NOMO-1 treated with dmso at 0.1 percent for 144 hours (cell line): ENCODE measurements around the gene ANKLE2.
"Not testable (repeated sequence)": the region's sequence is repeated elsewhere in the genome, so short reads cannot be mapped to it uniquely, and the experiment has no call there.

Source experiments
- DNase-seq: peaks from one replicate; lab custom pipeline; 2025; ENCODE audit not compliant: unreplicated experiment; lab: John Stamatoyannopoulos, UW

The ANKLE2 gene

DNA sequence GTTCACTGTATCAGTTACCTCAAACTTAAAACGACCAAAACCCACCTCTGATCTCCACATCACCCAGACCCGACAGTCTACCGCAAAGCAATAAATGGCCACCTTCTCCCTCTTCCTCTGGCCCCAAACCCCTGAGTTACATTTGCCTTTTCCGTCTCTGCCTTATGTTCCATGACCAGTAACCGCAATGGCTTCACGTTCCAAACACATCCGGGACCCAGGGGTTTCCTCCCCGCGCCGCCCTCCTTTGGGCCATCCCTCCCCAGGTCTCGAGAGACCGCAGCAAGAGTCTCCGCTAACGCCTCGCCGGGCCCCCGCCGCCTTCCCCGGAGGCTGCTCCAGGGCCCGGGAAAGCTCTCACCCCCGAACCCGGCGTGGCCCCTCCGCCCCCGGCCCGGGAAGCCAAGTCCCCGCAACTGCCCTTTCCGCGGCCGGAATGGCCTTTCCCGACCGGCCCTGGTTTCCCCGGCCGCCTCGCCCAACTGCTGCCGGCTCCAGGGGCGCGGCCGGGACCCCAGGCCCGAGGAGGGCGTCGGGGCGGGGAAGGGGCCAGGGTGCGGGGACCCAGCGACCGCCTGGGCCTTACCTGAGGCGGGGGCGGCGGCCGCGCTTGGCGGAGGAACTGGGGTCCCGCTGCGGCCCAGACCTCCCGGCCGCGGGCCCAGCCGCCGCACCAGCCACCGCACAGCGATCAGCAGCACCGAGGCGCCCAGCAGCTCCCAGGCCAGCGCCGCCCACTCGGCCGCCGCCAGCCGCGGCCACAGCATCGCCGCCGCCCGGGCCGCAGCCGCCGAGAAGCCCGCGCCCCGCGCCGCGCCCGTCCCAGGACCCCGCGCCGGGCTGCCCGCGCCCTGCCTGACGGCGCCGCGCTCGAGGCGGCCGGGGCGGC is at the start of gene ANKLE2:
ANKLE2 (minus strand) TSS at position 801 of the 889 bp plus-strand sequence; CDS start at position 767, 34 bp downstream.
- no peak for DNase-seq

DNA sequence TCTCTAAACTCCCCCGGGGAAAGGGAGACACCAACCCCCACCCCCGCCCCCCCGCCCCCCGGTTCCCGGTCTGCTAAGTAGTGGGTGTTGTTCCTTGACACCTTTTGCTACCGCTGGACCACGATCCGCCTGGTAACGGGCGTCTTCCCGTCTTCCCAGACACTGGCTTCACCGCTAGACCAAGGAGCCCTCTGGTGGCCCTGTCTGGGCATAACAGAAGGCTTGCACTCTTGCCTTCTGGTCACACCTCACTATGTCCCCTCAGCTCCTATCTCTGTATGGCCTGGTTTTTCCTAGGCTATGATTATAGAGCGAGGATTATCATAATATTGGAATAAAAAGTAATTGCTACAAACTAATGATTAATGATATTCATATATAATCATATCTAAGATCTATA is 47.8 kb upstream of the ANKLE2 start:
- DNase-seq = not testable (repeated sequence)

DNA sequence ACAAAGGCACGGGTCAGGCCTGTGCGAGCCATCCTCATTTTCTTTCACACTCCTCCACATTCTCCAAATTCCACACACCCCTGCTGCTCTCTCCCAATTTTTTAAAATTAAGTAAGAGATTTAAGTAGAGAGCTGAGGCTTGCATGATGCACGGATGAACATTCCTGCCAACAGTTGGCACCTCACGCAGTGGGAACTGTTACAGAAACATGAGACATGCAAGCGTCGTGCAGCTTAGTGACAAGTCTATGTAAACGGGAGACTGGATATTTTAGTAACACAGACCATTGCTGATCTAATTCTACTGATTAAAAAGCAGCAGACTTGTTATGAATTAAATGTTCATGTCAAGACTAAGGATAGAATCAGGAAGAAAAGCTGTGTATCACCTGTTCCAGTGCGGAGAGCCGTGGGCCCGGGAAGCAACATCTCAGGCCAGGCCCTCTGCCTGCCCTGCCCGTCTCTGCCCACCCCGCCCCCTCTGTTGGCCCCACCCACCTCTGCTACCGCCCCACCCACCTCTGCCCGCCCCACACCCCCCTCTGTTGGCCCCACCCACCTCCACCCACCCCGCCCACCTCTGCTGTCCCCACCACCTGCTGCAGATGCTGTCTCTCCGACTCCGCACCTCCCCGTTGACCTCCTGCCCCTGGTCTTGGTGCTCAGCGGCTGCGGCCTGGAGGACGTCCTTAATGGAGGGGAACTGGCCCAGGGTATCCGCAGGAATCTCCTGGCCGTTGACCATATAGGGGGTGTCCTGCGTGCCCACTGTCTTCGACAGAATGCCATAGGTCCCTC is 45.9 kb upstream of the ANKLE2 start:
- DNase-seq = no peak

DNA sequence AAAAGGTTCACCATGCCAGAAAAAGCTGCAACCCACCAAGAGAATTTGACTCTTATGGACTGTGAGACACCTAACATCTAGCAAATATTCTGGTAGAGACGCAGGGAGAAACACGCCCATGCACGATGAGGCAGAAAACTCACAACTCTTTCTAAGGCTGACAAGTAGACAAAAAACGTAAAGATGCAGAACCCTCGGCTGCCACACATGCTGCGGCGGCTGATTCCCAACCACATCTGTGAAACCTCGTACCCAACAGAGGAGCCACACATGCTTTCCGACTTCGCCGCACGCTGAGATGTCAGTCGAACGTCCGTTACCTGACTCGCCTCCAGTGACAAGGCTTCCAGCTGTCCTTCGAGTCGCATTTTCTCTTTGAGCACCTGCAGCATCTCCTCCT is 45.2 kb upstream of the ANKLE2 start:
- no peak for DNase-seq

DNA sequence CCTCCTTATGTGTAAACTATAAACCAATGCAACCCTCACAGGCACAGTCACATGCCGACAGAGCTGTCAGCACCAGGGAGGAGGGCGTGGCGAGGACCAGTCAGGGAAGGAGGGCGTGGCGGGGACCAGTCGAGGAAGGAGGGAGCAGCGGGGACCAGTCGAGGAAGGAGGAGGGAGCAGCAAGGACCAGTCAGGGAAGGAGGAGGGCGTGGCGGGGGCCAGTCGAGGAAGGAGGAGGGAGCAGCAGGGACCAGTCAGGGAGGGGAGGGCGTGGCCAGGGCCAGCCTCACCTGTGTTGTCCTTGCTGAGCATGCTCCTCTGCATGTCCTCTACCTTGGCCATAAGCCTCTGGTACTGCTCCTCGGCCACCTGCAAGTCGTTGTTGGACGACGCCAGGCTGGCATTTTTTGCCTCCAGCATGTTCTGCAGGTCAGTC is 42.8 kb upstream of the ANKLE2 start:
- no peak for DNase-seq

DNA sequence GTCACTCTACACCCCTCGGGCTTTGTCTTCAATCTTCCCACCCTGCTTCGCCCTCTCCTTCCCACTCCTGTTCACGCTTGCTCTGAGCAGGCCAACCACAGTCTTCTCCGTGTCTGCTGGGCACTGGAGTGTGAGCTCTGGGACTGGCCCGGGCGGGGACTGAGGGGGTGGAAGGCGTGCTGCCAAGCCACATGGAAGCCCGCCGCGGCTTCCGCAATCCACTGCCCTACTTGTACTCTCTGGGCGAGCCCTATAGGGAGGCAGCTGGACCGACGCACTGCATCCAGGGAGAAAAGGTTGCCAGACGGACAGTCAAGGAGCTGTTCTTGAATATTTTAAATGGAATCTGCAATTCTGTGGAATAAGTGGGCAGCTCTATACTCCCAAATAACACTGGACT is 42.3 kb upstream of the ANKLE2 start:
- DNase-seq = no peak

DNA sequence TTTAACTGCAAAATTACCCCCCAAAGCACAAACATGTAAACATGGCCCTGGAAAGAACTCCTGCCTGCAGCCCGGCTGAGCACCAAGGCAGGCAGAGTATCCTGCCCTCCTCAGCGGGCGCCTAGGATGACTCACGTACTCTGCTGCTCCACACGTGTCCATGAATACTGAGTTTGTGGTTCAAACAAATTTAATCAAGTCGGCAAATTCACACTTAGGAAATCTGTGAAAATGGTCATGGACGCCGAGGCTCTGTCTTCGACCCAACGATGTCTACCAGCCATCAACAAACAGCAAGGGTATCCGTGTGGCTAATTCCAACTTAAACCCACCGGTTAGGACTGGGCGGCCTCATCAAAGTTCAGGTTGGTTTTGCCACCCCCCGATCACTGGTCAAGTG is 41.5 kb upstream of the ANKLE2 start:
- no peak for DNase-seq

DNA sequence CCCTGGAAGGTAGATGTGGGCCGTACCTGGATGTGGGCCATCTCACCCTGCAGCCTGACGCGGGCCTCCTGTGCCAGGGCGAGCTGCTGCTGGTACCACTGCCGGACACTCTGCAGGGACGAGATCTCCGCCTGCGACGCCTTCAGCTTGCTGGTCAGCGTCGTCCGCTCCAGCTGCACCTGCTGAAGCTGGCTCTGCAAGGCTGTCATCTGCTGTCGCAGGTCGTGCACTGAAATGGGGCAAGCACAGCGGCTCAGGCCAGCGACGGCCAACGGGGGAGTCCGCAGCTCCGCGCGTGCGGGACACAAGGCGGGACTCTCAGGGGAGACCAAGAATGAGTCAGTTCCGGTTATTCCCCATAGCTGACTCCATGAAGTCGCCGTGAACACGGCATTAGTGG is 40.1 kb upstream of the ANKLE2 start:
- no peak for DNase-seq

DNA sequence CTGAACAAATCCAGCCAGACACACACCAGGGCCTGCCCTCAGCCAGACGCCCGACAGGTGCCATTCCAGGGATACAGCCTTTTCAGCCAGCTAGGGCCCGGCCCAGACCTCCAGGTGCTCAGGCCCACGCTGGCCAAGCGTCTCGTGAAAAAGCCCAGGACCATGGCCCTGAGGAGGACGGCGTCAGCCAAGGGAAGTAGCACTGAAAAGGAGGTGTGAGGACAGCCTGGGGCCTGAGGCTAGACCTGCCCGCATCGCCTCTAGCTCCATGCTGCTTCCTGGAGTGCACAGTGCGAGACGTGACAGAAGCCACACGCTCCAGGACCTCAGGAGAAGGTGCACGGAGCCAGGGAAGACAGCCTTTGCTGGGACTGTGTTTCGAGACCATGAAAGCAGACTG is 37.2 kb upstream of the ANKLE2 start:
- no peak for DNase-seq

DNA sequence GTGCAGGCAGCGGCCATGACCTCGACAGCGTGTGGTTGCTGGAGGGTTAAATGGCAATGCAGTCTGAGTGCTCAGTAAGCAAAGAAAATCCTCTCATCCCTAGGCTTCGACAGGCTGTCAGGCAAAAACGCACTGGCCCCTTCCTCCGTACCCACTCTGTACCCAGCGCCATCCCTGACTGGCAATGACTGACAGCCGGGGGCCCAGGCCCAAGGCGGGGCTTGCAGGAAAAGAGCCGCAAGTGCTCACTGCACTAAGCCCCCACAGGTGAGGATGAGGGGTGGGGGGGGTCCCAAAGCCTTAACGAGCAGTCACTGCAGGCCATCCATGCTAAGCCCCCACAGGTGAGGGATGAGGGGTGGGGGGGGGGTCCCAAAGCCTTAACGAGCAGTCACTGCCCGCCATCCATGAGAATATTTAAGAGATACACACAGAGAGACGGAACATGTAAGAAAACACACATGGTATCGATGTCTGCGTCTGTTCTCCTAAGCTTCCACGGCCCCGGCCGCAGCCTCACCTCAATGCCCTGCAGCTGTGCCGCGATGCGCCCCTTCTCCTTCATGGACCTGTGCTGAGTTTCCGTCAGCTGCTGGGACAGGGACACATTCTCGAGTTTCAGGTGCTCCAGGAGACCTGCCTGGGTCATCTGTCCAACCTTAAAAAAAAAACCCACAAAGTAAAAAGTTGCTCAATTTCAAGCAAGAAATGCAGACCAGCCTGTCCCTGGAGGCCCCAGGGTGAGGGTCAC is 36.4 kb upstream of the ANKLE2 start:
- DNase-seq = no peak

DNA sequence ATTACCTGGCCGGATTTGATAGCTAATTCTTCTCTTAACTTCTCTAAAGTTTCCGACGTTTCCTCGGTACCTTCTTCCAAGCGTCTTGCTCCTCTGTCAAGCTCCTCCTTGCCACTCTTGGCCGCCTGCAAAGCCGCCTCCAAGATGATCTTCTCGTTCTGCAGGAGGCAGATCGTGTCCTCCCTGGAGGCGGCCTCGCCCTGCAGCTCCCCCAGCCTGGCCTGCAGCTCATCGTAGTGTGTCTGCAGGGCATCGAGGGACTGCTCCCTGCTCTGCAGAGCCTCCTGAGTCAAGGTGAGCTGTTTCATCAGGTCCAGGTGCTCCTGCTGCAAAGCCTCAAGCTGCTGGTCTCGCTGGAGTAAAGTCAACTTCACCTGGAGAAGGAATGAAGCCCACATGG is 34.2 kb upstream of the ANKLE2 start:
- DNase-seq = no peak

DNA sequence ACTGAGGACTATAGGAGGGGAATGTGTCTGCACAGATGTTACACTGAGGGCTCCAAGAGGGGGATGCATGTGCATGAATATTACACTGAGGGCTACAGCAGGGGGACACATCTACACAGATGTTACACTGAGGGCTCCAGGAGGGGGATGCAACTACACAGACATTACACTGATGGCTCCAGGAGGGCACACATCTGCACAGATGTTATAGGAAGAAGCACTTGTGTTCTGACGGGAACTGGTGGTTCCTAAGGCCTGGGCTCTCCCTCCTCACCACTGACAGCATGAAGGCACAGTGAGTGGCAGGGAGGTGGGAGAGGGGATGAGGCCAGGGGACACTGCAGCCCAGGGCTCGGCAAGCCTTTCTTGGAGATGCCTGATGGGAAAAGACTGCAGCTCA is 30.3 kb upstream of the ANKLE2 start:
- DNase-seq = not testable (repeated sequence)

DNA sequence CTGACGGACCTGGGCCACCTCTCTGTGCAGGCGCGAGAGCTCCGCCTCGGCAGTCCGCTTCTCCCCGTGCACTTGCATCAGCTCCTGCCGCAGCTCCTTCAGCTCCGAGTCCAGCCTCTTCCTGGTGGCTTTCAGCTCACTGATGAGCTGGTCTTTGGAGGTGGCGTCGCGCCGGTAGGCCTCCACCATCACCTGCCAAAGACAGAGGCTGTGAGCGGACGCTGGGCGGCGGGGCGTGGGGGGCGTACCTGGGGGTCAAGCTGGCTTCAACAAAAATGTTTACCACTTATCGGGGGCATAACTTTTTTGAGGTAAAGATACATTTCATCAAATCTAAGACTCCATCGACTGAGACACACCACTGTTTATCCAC is 27.5 kb upstream of the ANKLE2 start:
- DNase-seq = no peak

DNA sequence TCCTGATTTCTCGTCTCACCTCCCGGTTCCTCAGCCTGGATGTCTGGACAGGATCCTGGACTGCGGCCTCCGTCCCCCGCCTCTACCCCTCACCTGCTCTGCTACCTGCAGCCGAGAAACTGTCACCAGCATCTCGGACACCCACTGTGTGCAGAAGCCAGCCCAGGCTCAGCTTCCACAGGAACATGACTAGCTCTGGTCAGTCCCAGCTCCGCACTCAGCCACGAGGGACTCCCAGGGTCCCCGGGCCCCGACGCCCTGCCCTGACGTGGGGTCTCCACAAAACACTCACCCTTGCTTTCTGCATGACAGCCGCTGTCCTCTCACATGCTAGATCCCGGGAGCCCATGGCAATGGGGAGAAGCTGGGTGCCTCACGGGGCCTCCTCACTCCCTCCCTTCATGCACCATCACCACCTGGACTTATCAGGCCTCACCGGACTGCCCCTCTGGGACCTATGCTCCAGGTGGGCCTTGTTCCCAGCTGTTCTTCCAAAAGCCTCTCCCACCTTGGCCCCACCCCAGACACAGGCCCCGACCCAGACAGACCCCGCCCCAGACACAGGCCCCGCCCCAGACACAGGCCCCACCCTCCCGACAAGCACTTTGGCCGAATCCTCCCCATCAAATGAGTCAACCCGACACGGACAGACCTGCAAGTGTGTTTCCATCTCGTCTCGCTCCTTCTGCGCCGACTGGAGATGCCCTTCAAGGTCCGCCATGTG is 26.9 kb upstream of the ANKLE2 start:
- no peak for DNase-seq

DNA sequence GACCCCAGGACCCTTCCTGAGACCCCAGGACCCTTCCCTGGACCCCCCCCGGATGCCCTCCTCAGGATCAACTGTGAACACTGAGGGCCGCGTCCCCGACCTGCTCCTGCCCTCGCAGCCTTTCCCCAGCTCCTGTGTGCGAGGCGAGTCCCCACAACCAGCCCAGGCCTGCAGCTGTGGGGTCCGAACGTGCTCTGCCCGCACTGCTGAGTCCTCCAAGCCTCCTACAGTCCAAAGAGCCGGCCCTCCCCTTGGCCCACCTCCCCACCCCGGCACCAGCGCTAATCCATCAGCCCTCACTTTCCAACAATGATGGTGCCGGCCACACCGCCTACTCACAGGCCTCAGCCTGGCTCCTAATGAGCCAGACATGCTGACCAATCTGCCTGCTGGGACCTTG is 26.2 kb upstream of the ANKLE2 start:
- DNase-seq = no peak

DNA sequence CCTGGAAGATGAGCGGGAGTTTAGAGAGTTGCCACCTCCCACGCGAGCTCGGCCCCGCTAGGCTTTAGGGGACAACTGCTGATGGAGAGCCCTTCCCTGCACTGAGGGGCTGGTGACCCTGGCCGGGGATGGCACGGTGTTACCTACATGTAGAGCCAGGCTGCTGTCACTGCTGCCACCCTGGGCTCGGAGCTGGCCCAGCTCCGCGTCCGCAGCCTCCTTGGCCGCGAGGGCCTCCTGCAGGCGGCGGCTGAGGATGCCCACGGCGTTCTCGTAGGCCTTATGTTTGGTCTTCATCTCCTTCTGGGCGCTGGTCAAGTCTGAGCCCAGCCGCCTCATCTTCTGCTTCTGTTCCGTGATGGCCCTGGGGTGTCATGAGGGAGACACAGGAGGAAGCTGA is 24.6 kb upstream of the ANKLE2 start:
- DNase-seq = no peak

DNA sequence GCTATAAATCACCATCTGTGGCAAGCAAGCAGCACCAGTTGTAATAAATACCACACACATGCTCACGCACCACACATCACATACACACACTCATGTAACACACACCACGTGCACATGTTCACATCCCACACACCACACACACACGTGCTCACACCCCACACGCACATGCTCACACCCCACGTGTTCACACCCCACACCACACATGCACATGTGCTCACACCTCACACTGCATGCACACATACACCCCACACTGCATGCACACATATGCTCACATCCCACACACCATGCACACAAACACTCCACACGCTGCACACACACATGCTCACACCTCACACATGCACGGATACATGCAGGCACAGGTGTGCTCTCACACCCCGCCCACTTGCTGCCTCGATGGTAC is 22.9 kb upstream of the ANKLE2 start:
- DNase-seq = no peak

DNA sequence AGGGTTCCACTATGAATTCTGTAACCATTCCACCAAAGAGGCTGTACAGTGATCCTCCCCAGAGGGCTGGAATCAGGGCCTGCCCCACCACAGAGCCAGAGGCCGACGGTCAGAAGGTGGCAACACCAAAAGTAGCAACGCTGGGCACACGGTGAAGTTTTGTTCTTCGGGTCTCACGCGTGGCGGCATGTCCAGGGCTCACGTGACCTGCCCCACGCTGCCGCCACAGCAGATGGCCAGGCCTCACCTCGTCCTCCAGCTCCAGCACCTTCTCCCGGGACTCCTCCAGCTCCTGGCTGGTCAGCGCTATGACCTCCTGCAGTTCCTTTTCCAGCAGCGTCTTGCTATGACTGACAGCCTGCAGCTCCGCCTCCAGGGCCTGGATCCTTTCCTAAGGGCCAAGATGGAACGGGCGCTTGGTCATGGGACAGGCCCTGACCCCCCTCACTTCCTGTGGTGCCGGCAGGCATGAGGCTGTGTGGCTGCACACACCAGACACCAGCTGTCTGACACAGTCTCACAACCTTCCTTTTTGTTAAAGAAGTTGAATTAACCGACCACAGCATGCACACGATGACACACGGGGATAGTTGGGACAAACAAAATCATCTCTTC is 22.4 kb upstream of the ANKLE2 start:
- DNase-seq = no peak

DNA sequence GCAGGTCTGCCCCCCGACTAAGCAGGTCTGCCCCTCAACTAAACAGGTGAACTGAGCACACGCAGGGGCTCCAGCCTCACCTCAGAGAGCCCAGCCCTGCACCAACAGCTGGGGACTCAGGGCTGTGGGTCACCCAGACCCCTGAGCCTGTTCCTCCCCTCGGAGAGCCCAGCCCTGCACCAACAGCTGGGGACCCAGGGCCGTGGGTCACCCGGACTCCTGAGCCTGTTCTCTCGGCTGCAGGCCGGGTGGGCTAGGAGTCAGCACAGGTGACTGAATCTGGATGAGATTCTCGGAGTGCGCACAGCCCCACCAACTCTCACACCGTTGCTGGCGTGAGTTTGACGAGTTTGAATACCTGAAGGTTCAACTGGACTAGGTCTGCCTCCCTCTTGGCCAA is 20.3 kb upstream of the ANKLE2 start:
- DNase-seq = no peak

DNA sequence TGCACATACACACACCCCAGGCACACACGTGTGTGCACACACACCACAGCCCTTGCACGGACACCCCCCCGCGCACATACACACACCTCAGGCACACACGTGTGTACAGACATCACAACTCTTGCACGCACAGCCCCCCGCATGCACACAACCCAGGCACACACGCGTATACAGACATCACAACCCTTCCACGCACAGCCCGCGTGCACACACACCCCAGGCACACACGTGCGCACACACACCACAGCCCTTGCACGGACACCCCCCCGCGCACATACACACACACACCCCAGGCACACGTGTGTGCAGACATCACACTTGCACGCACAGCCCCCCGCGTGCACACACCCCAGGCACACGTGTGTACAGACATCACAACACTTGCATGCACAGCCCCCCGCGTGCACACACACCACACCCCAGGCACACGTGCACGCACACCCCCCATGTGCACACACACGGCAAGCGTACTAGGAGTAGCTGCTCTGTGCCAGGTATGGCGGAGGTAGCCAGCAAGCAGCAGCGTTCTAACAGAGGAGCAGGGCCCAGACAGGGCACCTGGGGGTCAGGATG is 18.2 kb upstream of the ANKLE2 start:
- no peak for DNase-seq
